ENCODE data around the gene UBE2E2.

UBE2E2 gene

GRCh38 chr3:23399221-23399620 is 196.1 kb downstream of the UBE2E2 start:
- no CpG with 5 or more reads among the region's 1 CpG for WGBS (ENCODE audit: insufficient coverage, insufficient read length)
- no peaks in the 10 kb centered on the region for H3K9me3 ChIP-seq (ENCODE audit: control insufficient read depth, insufficient read depth, low read length)
- no peak overlapping the region for H3K4me3 ChIP-seq (ENCODE audit: low read length)
- no peaks in the 10 kb centered on the region for H3K4me1 ChIP-seq (ENCODE audit: control insufficient read depth, insufficient read depth, low read length)
- no peak overlapping the region for H3K27ac ChIP-seq (ENCODE audit: low read length)
- no peaks in the 10 kb centered on the region for H3K36me3 ChIP-seq (ENCODE audit: control insufficient read depth, insufficient read depth, low read length)
- no peaks in the 10 kb centered on the region for H3K27me3 ChIP-seq (ENCODE audit: control insufficient read depth, insufficient read depth, low read length)
- DNase-seq (ENCODE audit: low read depth, low spot score), result no peak

DNA sequence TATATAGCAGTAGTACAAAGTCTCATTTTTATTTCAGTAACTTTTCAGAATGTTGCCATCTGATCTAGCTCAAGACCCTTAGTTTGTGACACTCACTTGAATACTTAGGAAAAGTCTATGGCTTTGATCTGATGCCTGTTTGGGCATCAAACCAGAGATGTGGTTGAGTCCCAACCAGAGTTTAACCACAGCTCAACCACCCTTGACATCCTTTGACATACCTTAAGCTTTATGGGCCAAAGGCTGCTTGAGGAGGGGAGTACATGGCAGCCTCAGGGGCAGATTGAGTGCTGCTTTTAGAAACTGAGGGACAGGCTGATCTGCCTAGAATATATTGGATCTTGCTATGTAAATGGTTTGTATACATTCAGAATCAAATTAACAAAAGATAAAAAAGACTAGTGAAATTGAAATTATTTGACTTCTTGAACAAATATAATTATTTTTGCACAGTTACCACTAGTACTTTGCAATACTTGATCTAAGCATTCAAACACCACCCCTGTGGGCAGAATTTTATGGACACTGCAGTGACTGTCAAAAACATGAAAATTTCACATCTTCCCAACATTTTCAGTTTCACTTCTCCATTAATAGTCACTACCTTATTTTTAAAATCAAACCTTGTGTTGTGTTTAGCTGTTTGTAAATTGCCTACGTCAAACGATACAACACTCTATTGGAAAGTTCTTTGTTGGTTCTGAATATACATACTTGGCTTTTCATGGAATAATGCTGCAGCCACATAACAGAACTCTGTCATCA is 199.8 kb downstream of the UBE2E2 start:
- no peaks in the 10 kb centered on the region for H3K4me1 ChIP-seq (ENCODE audit: control insufficient read depth, insufficient read depth, low read length)
- WGBS (ENCODE audit: insufficient coverage, insufficient read length), result no CpG with 5 or more reads among the region's 2 CpGs
- no peaks in the 10 kb centered on the region for H3K9me3 ChIP-seq (ENCODE audit: control insufficient read depth, insufficient read depth, low read length)
- DNase-seq (ENCODE audit: low read depth, low spot score), result no peak
- H3K27me3 ChIP-seq (ENCODE audit: control insufficient read depth, insufficient read depth, low read length), result no peaks in the 10 kb centered on the region
- H3K36me3 ChIP-seq (ENCODE audit: control insufficient read depth, insufficient read depth, low read length), result no peaks in the 10 kb centered on the region
- no peak overlapping the region for H3K27ac ChIP-seq (ENCODE audit: low read length)
- H3K4me3 ChIP-seq (ENCODE audit: low read length), result no peak overlapping the region

DNA sequence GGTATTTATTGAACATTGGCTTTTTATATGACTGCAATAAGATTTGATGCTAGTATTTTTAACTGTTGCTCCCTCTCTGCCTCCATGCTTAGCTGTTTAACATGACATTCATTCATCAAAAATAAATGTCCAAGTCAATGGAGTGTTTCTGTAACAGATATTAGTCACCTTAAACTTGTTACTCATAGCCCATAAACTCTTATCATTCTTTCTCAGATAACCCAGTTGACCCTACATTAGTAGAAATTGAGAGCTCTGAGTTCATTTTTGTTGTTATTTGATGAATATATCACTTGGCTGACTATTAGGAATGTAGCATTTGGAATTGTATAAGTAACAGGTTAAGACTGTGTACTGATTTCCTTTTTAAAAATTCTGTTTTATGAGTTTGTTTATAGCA is 201.1 kb downstream of the UBE2E2 start:
- H3K4me3 ChIP-seq (ENCODE audit: low read length), result no peak overlapping the region
- no peaks in the 10 kb centered on the region for H3K27me3 ChIP-seq (ENCODE audit: control insufficient read depth, insufficient read depth, low read length)
- no peak overlapping the region for H3K27ac ChIP-seq (ENCODE audit: low read length)
- DNase-seq (ENCODE audit: low read depth, low spot score), result no peak
- H3K36me3 ChIP-seq (ENCODE audit: control insufficient read depth, insufficient read depth, low read length), result no peaks in the 10 kb centered on the region
- no peaks in the 10 kb centered on the region for H3K9me3 ChIP-seq (ENCODE audit: control insufficient read depth, insufficient read depth, low read length)
- H3K4me1 ChIP-seq (ENCODE audit: control insufficient read depth, insufficient read depth, low read length), result no peaks in the 10 kb centered on the region

GRCh38 chr3:23405081-23405480 is 202.0 kb downstream of the UBE2E2 start:
- Histone ChIP-seq H3K36me3 (ENCODE audit: control insufficient read depth, insufficient read depth, low read length) (no peaks in the 10 kb centered on the region), H3K4me3 (ENCODE audit: low read length) (no peak overlapping the region), H3K27me3 (ENCODE audit: control insufficient read depth, insufficient read depth, low read length) (no peaks in the 10 kb centered on the region), H3K4me1 (ENCODE audit: control insufficient read depth, insufficient read depth, low read length) (no peaks in the 10 kb centered on the region), H3K27ac (ENCODE audit: low read length) (no peak overlapping the region), H3K9me3 (ENCODE audit: control insufficient read depth, insufficient read depth, low read length) (no peaks in the 10 kb centered on the region)
- WGBS (ENCODE audit: insufficient coverage, insufficient read length), result no CpG with 5 or more reads among the region's 1 CpG
- no peak for DNase-seq (ENCODE audit: low read depth, low spot score)

GRCh38 chr3:23406601-23407000 is 203.5 kb downstream of the UBE2E2 start:
- H3K4me1 ChIP-seq (ENCODE audit: control insufficient read depth, insufficient read depth, low read length), result no peaks in the 10 kb centered on the region
- no peak overlapping the region for H3K4me3 ChIP-seq (ENCODE audit: low read length)
- DNase-seq (ENCODE audit: low read depth, low spot score), result no peak
- no peak overlapping the region for H3K27ac ChIP-seq (ENCODE audit: low read length)
- no peaks in the 10 kb centered on the region for H3K9me3 ChIP-seq (ENCODE audit: control insufficient read depth, insufficient read depth, low read length)
- WGBS (ENCODE audit: insufficient coverage, insufficient read length), result no CpG with 5 or more reads among the region's 1 CpG
- H3K36me3 ChIP-seq (ENCODE audit: control insufficient read depth, insufficient read depth, low read length), result no peaks in the 10 kb centered on the region
- H3K27me3 ChIP-seq (ENCODE audit: control insufficient read depth, insufficient read depth, low read length), result no peaks in the 10 kb centered on the region

DNA sequence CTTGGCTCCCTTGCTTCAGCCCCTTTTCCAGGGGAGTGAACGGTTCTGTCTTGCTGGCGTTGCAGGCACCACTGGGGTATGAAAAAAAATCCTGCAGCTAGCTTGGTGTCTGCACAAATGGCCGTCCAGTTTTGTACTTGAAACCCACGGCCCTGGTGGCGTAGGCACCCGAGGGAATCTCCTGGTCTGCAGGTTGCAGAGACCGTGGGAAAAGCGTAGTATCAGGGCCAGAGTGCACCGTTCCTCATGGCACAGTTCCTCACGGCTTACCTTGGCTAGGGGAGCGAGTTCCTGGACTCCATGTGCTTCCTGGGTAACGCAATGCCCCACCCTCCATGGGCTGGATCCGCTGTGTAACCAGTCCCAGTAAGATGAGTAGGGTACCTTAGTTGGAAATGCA is 214.9 kb downstream of the UBE2E2 start:
- Histone ChIP-seq H3K36me3 (ENCODE audit: control insufficient read depth, insufficient read depth, low read length) (no peaks in the 10 kb centered on the region), H3K4me3 (ENCODE audit: low read length) (no peak overlapping the region)

GRCh38 chr3:23421811-23422516 is 218.8 kb downstream of the UBE2E2 start:
- Histone ChIP-seq H3K9me3 (ENCODE audit: control insufficient read depth, insufficient read depth, low read length) (no peaks in the 10 kb centered on the region), H3K27me3 (ENCODE audit: control insufficient read depth, insufficient read depth, low read length) (no peaks in the 10 kb centered on the region), H3K4me3 (ENCODE audit: low read length) (no peak overlapping the region), H3K36me3 (ENCODE audit: control insufficient read depth, insufficient read depth, low read length) (no peaks in the 10 kb centered on the region), H3K27ac (ENCODE audit: low read length) (no peak overlapping the region), H3K4me1 (ENCODE audit: control insufficient read depth, insufficient read depth, low read length) (no peaks in the 10 kb centered on the region)
- no peak for DNase-seq (ENCODE audit: low read depth, low spot score)
- WGBS (ENCODE audit: insufficient coverage, insufficient read length), result 100% methylated on average over 1 of the region's 3 CpGs

More for the DNA sequence above, 214.9 kb downstream of the UBE2E2 start:
- no peak overlapping the region for H3K27ac ChIP-seq (ENCODE audit: low read length)
- WGBS (ENCODE audit: insufficient coverage, insufficient read length), result no CpG with 5 or more reads among the region's 13 CpGs
- no peaks in the 10 kb centered on the region for H3K9me3 ChIP-seq (ENCODE audit: control insufficient read depth, insufficient read depth, low read length)
- no peaks in the 10 kb centered on the region for H3K4me1 ChIP-seq (ENCODE audit: control insufficient read depth, insufficient read depth, low read length)
- H3K27me3 ChIP-seq (ENCODE audit: control insufficient read depth, insufficient read depth, low read length), result no peaks in the 10 kb centered on the region
- DNase-seq (ENCODE audit: low read depth, low spot score), result no peak

GRCh38 chr3:23422517-23422851 is 219.4 kb downstream of the UBE2E2 start:
- H3K4me1 ChIP-seq (ENCODE audit: control insufficient read depth, insufficient read depth, low read length), result no peaks in the 10 kb centered on the region
- no peak for DNase-seq (ENCODE audit: low read depth, low spot score)
- no peak overlapping the region for H3K27ac ChIP-seq (ENCODE audit: low read length)
- H3K27me3 ChIP-seq (ENCODE audit: control insufficient read depth, insufficient read depth, low read length), result no peaks in the 10 kb centered on the region
- H3K36me3 ChIP-seq (ENCODE audit: control insufficient read depth, insufficient read depth, low read length), result no peaks in the 10 kb centered on the region
- H3K9me3 ChIP-seq (ENCODE audit: control insufficient read depth, insufficient read depth, low read length), result no peaks in the 10 kb centered on the region
- no peak overlapping the region for H3K4me3 ChIP-seq (ENCODE audit: low read length)

DNA sequence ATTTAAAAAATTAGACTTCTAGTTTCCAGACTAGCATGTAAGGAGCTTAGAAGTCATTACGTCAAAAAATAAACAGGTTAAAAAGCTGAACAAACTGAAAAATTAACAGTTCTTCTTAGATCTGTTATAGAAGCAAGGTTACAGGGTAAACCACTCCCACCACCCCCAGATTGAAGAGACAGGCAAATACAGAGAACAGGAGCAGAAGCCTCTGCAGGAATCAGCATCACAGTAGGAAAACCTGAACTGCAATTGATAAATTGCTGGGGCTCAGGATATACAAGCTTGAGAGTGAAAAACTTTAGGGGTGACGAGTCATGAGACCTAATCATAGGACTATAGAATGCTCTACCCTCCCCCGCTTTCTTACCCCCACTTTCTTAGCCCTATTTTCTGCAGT is 222.3 kb downstream of the UBE2E2 start:
- H3K27ac ChIP-seq (ENCODE audit: low read length), result no peak overlapping the region
- no peaks in the 10 kb centered on the region for H3K36me3 ChIP-seq (ENCODE audit: control insufficient read depth, insufficient read depth, low read length)
- H3K4me3 ChIP-seq (ENCODE audit: low read length), result no peak overlapping the region
- no peaks in the 10 kb centered on the region for H3K9me3 ChIP-seq (ENCODE audit: control insufficient read depth, insufficient read depth, low read length)
- H3K27me3 ChIP-seq (ENCODE audit: control insufficient read depth, insufficient read depth, low read length), result no peaks in the 10 kb centered on the region
- WGBS (ENCODE audit: insufficient coverage, insufficient read length), result no CpG with 5 or more reads among the region's 3 CpGs
- no peak for DNase-seq (ENCODE audit: low read depth, low spot score)
- no peaks in the 10 kb centered on the region for H3K4me1 ChIP-seq (ENCODE audit: control insufficient read depth, insufficient read depth, low read length)

DNA sequence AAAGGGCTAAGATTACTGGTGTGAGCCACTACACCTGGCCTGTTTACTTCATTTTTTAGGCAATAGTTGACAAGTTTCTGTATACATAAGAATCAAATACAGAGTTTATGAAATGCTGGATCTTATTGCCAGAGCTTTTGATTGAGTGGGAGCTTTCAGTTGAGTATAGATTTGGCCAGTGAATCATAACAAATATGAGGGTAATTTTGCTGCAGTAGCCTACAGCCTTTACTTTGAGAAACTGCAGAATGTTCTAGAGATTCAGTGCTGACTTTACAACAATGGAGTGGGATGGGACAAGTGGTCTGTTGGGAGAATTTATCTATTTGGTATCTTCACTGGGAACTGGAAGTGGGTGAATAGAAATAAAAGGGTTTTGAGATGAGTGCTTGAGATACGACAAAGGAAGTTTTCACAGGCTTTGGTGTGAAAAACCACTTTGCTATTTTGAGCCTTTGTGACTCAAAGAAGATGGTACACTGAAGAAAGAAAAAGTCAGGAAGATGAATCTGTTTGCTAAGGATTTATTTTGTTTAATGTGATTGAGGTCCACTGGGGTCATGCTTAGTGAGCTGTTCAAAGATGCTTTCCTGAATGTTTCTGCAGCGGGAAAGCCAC is 227.8 kb downstream of the UBE2E2 start:
- Histone ChIP-seq H3K36me3 (ENCODE audit: control insufficient read depth, insufficient read depth, low read length) (no peaks in the 10 kb centered on the region), H3K4me1 (ENCODE audit: control insufficient read depth, insufficient read depth, low read length) (no peaks in the 10 kb centered on the region), H3K9me3 (ENCODE audit: control insufficient read depth, insufficient read depth, low read length) (no peaks in the 10 kb centered on the region), H3K27ac (ENCODE audit: low read length) (no peak overlapping the region), H3K27me3 (ENCODE audit: control insufficient read depth, insufficient read depth, low read length) (no peaks in the 10 kb centered on the region), H3K4me3 (ENCODE audit: low read length) (no peak overlapping the region)
- DNase-seq (ENCODE audit: low read depth, low spot score), result no peak
- no CpG with 5 or more reads among the region's 2 CpGs for WGBS (ENCODE audit: insufficient coverage, insufficient read length)
